Stimulated activated CD4-positive, alpha-beta T cell treated with anti-CD3 and anti-CD28 coated beads, Interleukin-2, amount 100 ng/mL, for 4 hours (primary cell): Measurements from ENCODE around the gene ADGRG7.

Source experiments
- DNase-seq: peaks from one replicate; pipeline ENCODE4 v3.0.0-alpha.2; 2020; ENCODE audit warnings: low read depth

Gene ADGRG7

DNA sequence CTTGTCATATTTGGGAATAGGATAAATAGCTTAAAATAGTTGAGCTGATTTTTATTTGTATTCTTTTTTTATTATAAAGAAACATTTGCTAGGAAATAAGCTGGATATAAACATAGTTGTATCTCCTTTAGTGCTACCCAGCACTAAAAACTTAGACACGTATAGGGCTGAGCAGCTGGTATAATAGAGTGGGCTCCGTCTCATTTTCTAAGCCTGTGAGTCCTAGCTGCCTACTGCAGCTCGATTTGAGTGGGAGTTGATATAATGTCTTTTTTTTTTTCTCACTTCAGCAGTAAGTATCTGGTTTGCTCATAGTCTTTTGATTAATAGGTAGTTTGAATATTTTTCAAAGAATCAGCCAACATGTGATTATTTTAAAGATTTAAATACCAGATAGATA is 134.1 kb downstream of the ADGRG7 start:
- DNase-seq = no peak

GRCh38 chr3:100744671-100745070 is 135.3 kb downstream of the ADGRG7 start:
- no peak for DNase-seq
